ENCODE data around the gene EPS8L2.

EPS8L2 gene

DNA sequence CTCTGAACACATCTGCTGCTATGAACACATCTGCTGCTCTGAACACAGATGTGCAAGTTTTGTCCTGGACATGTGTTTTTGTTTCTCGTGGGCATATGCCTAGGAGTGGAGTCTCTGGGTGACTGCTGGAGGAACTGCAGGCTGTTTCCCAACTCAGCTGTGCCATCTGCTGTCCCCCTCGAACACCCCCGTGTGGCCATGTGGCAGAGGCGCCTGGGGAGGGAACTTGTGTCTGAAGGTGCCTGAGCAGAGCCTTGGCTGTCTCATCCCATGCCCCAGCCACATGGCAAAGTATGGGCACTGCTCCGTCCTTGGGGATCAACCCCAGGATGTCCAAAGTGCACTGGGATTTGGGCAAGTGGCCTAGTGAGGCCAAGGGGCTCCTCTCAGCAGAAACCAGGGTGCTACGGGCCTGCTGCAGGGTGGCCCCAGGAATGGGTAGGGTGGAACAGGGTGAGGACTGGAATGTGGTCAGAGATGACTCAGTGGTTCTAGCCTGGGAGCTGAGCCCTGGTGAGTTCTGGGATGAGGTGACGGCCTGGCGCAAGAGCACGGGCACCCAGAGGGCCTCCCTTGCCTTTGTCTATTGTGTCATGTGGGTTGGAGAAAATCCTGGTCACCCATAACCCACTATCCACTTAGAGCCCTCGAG is 56.5 kb downstream of the EPS8L2 start:
- peak; percentile 53 for TF ChIP-seq CTCF (IDR thresholded peaks at IDR 0.05; ENCODE audit: low read depth, low read length, missing control alignments)
- Histone ChIP-seq H3K4me3 (ENCODE audit: low read depth, low read length) (no peak overlapping the region), H3K27ac (peak overlapping the region; percentile 50), H3K27me3 (replicated peaks) (no peaks in the 10 kb centered on the region), H3K36me3 (replicated peaks) (peaks cover 83% of the 10 kb centered on the region)
- in situ Hi-C loops (cut with HindIII; ENCODE audit: low pct_ligation_motif_present, low sequenced_read_pairs): no loop called here
- peak; percentile 33 for DNase-seq

GRCh38 chr11:763073-763463 is 57.0 kb downstream of the EPS8L2 start:
- H3K27me3 ChIP-seq (replicated peaks): no peaks in the 10 kb centered on the region
- DNase-seq: no peak
- no peak overlapping the region for H3K4me3 ChIP-seq (ENCODE audit: low read depth, low read length)
- peaks cover 81% of the 10 kb centered on the region for H3K36me3 ChIP-seq (replicated peaks)
- no peak for TF ChIP-seq CTCF (IDR thresholded peaks at IDR 0.05; ENCODE audit: low read depth, low read length, missing control alignments)
- in situ Hi-C loops (cut with HindIII; ENCODE audit: low pct_ligation_motif_present, low sequenced_read_pairs): no loop called here
- peak overlapping the region; percentile 50 for H3K27ac ChIP-seq

- no peak overlapping the region for H3K4me3 ChIP-seq (ENCODE audit: low read depth, low read length)
- no peak for TF ChIP-seq CTCF (IDR thresholded peaks at IDR 0.05; ENCODE audit: low read depth, low read length, missing control alignments)
- H3K27me3 ChIP-seq (replicated peaks): no peaks in the 10 kb centered on the region
- H3K27ac ChIP-seq: no peak overlapping the region
- H3K36me3 ChIP-seq (replicated peaks): peaks cover 80% of the 10 kb centered on the region
- in situ Hi-C loops (cut with HindIII; ENCODE audit: low pct_ligation_motif_present, low sequenced_read_pairs): no loop called here
- no peak for DNase-seq
These were observed 57.7 kb downstream of the EPS8L2 start for GRCh38 chr11:763549-764321.

DNA sequence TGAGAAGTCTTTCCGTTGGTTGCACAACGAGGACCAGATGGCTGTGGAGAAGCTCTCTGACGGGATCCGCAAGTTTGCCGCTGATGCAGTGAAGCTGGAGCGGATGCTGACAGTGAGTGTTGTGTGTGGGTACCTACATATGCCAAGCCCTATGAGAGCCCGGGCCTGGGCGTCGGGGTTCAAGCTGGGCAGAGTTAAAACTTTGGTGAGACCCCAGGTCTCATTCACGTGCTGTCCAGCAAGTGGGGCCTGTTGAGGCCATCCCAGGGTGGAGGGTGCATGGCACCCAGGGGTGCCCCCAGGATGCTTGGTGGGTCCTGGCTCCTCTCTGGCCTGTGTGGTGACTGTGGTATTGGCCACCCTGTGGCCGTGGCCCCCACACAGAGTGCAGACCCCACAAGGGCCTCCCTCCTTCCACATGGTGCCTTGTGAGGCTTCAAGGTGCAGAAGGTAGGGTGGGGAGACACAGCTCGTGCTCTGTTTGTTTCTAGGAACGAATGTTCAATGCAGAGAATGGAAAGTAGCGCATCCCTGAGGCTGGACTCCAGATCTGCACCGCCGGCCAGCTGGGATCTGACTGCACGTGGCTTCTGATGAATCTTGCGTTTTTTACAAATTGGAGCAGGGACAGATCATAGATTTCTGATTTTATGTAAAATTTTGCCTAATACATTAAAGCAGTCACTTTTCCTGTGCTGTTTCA is 58.4 kb downstream of the EPS8L2 start:
- no peak overlapping the region for H3K4me3 ChIP-seq (ENCODE audit: low read depth, low read length)
- TF ChIP-seq CTCF (IDR thresholded peaks at IDR 0.05; ENCODE audit: low read depth, low read length, missing control alignments): no peak
- no peak for DNase-seq
- H3K27ac ChIP-seq: no peak overlapping the region
- peaks cover 77% of the 10 kb centered on the region for H3K36me3 ChIP-seq (replicated peaks)
- in situ Hi-C loops (cut with HindIII; ENCODE audit: low pct_ligation_motif_present, low sequenced_read_pairs): no loop called here
- H3K27me3 ChIP-seq (replicated peaks): no peaks in the 10 kb centered on the region

- H3K27me3 ChIP-seq (replicated peaks): no peaks in the 10 kb centered on the region
- no peak overlapping the region for H3K4me3 ChIP-seq (ENCODE audit: low read depth, low read length)
- TF ChIP-seq CTCF (IDR thresholded peaks at IDR 0.05; ENCODE audit: low read depth, low read length, missing control alignments): peak; percentile 69
- H3K27ac ChIP-seq: no peak overlapping the region
- H3K36me3 ChIP-seq (replicated peaks): peaks cover 76% of the 10 kb centered on the region
- in situ Hi-C loops (cut with HindIII; ENCODE audit: low pct_ligation_motif_present, low sequenced_read_pairs): no loop called here
- DNase-seq: peak; percentile 36
These were observed 59.2 kb downstream of the EPS8L2 start for GRCh38 chr11:765025-765801.

Data from brain microvascular endothelial cell (primary cell).